Hepatocyte (in vitro differentiated cells): ENCODE results near the gene GDNF. TPM values are rescaled to one million over a fixed set of nuclear protein-coding genes. Genes with fewer than 3 reads are reported as not detected.
A peak's percentile ranks its signal among the peaks of the same experiment; 100 is the strongest.

Experiments used
- DNase-seq: peaks from one replicate; pipeline ENCODE4 v3.0.0-alpha.2; 2016; ENCODE audit warnings: low spot score
- H2AFZ ChIP-seq: fragments of 200-600 bp; sonication (generic); 2 replicates; pipeline ENCODE4 v1.6.0; 2016; ENCODE audit warnings: antibody characterized with exemption, mild to moderate bottlenecking
- H3K27ac ChIP-seq: fragments of 200-600 bp; sonication (generic); 2 replicates; pipeline ENCODE4 v1.5.1; 2016; ENCODE audit warnings: mild to moderate bottlenecking
- H3K27me3 ChIP-seq: fragments of 200-600 bp; sonication (generic); 2 replicates; pipeline ENCODE4 v1.6.1; 2016
- H3K36me3 ChIP-seq: fragments of 200-600 bp; sonication (generic); replicated peaks from 2 replicates; pipeline ENCODE4 v1.5.1; 2016; ENCODE audit warnings: low read depth; ENCODE audit not compliant: insufficient read depth
- H3K4me1 ChIP-seq: fragments of 200-600 bp; sonication (generic); 2 replicates; pipeline ENCODE4 v1.5.1; 2016; ENCODE audit warnings: mild to moderate bottlenecking, moderate library complexity; ENCODE audit not compliant: insufficient read depth
- H3K4me2 ChIP-seq: fragments of 200-600 bp; sonication (generic); 2 replicates; pipeline ENCODE4 v1.6.0; 2016
- H3K4me3 ChIP-seq: fragments of 200-600 bp; sonication (generic); 2 replicates; pipeline ENCODE4 v1.5.1; 2016; ENCODE audit warnings: mild to moderate bottlenecking
- H3K79me2 ChIP-seq: fragments of 200-600 bp; sonication (generic); 2 replicates; pipeline ENCODE4 v1.6.0; 2017; ENCODE audit warnings: mild to moderate bottlenecking
- H3K9me2 ChIP-seq: fragments of 200-600 bp; sonication (generic); replicated peaks from 2 replicates; pipeline ENCODE4 v1.6.0; 2017; ENCODE audit warnings: mild to moderate bottlenecking; ENCODE audit not compliant: insufficient read depth
- H3K9me3 ChIP-seq: fragments of 200-600 bp; sonication (generic); 2 replicates; pipeline ENCODE4 v1.5.1; 2016; ENCODE audit warnings: low read depth, mild to moderate bottlenecking
- H4K20me1 ChIP-seq: fragments of 200-600 bp; sonication (generic); 2 replicates; pipeline ENCODE4 v1.6.0; 2016; ENCODE audit warnings: mild to moderate bottlenecking; ENCODE audit not compliant: insufficient read depth, poor library complexity, severe bottlenecking
- CTCF ChIP-seq: fragments of 200-600 bp; sonication (generic); IDR thresholded peaks from 2 replicates; pipeline ENCODE4 v1.5.1; 2016; ENCODE audit warnings: antibody characterized with exemption, mild to moderate bottlenecking; ENCODE audit not compliant: poor library complexity
- EZH2 ChIP-seq: fragments of 200-600 bp; sonication (generic); IDR thresholded peaks from 2 replicates; pipeline ENCODE4 v1.6.1; 2016; ENCODE audit warnings: antibody characterized with exemption, mild to moderate bottlenecking, borderline replicate concordance
- EZH2phosphoT487 ChIP-seq: fragments of 200-600 bp; sonication (generic); IDR thresholded peaks from one replicate; pipeline ENCODE4 v1.6.1; 2018; ENCODE audit warnings: antibody characterized with exemption, mild to moderate bottlenecking, low read depth, moderate library complexity; ENCODE audit not compliant: unreplicated experiment, severe bottlenecking
- WGBS: methylation state at CpG from one replicate; pipeline ENCODE4 v1.1.6; 2016; ENCODE audit warnings: low lambda C conversion rate; ENCODE audit errors: missing lambda C conversion rate; 5-methylcytosine and 5-hydroxymethylcytosine counted together
- polyA plus RNA-seq: library from polyadenylated mRNA; unstranded; fragments of >200 nt; fragmentation: Nextera tagmentation; extraction: Ambion mirVana; gene quantifications from 2 replicates; pipeline ENCODE4 v1.2.1, GENCODE V29; 2016
- total RNA-seq: library from RNA; depleted of rRNA; stranded (reverse); fragments of >200 nt; gene quantifications from 2 replicates; pipeline ENCODE4 v1.2.3, GENCODE V29; 2014

GDNF gene
- total and polyA plus RNA-seq, 2 experiments from 2014 or later = 0.19 to 1.1 TPM

DNA sequence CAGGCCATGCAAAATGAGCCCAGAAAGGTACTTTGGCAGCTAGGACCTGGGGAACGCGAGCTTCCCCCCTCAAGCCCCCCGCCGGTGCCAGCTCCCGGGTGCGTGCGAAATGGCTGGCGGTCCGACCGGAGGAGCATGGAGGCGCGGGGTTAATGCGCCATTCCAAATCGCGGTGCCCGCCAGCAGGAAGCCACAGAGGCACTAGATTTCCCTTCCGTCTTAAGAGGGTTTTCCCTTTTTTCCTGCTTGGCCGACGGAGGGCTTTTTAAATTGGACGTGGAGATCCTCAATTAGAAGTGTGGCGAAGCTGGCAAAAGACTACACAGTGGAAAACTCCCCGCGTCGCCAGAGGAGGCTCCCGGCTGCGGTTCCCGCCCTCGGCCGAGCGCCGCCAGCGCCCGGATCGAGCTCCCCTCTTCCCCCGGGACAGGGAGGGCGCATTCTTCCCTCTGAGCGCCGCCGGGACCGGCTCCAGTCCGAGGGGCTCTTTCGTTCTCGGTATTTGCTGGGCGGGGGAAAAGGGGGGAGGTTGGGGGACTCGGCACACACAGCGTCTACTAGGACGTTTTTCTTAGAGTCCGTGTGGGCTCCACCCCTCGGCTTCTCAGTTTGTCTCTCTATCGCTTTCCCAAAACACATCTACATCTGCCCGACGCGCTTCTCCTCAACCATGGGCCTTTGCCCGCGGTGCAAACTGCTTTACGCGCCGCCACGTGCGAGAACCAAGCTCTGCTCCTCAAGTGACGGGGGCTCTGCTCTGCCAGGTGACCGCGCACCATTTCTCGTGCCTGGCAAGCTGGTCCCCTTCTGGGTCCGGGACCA is 3.0 kb downstream of the GDNF start:
- no peak overlapping the region for H3K27ac ChIP-seq
- no peaks in the 10 kb centered on the region for H3K36me3 ChIP-seq
- TF ChIP-seq EZH2phosphoT487 (no peak), CTCF (no peak), EZH2 (peak; percentile 78)
- H2AFZ ChIP-seq = peak overlapping the region; percentile 55
- H3K79me2 ChIP-seq = no peaks in the 10 kb centered on the region
- H3K9me3 ChIP-seq = no peaks in the 10 kb centered on the region
- no peaks in the 10 kb centered on the region for H4K20me1 ChIP-seq
- H3K4me2 ChIP-seq = peak overlapping the region; percentile 99
- H3K27me3 ChIP-seq = peaks cover 91% of the 10 kb centered on the region
- H3K9me2 ChIP-seq = no peaks in the 10 kb centered on the region
- H3K4me3 ChIP-seq = peak overlapping the region; percentile 29
- H3K4me1 ChIP-seq = peaks cover 15% of the 10 kb centered on the region
- WGBS = 2% methylated on average over 58 of the region's 65 CpGs
- DNase-seq = peak; percentile 38

- H2AFZ ChIP-seq = peak overlapping the region; percentile 55
- no peak overlapping the region for H3K27ac ChIP-seq
- H3K4me3 ChIP-seq = peak overlapping the region; percentile 29
- no peaks in the 10 kb centered on the region for H3K9me2 ChIP-seq
- H3K4me2 ChIP-seq = peak overlapping the region; percentile 99
- H3K4me1 ChIP-seq = peaks cover 15% of the 10 kb centered on the region
- H4K20me1 ChIP-seq = no peaks in the 10 kb centered on the region
- 17% methylated on average over 16 of the region's 16 CpGs for WGBS
- H3K9me3 ChIP-seq = no peaks in the 10 kb centered on the region
- no peak for DNase-seq
- H3K27me3 ChIP-seq = peaks cover 91% of the 10 kb centered on the region
- TF ChIP-seq CTCF = no peak
- TF ChIP-seq EZH2 = no peak
- TF ChIP-seq EZH2phosphoT487 = no peak
- H3K79me2 ChIP-seq = no peaks in the 10 kb centered on the region
- no peaks in the 10 kb centered on the region for H3K36me3 ChIP-seq
Observed at GRCh38 chr5:37836235-37836591, 3.6 kb downstream of the GDNF start.

- no peaks in the 10 kb centered on the region for H3K9me3 ChIP-seq
- no peaks in the 10 kb centered on the region for H4K20me1 ChIP-seq
- H3K79me2 ChIP-seq = no peaks in the 10 kb centered on the region
- H2AFZ ChIP-seq = no peak overlapping the region
- 79% methylated on average over 19 of the region's 19 CpGs for WGBS
- H3K4me2 ChIP-seq = peak overlapping the region; percentile 99
- peaks cover 15% of the 10 kb centered on the region for H3K4me1 ChIP-seq
- H3K27ac ChIP-seq = no peak overlapping the region
- H3K27me3 ChIP-seq = peaks cover 91% of the 10 kb centered on the region
- no peak for DNase-seq
- TF ChIP-seq EZH2phosphoT487 (no peak), EZH2 (no peak), CTCF (no peak)
- H3K4me3 ChIP-seq = no peak overlapping the region
- no peaks in the 10 kb centered on the region for H3K9me2 ChIP-seq
- H3K36me3 ChIP-seq = no peaks in the 10 kb centered on the region
Observed at GRCh38 chr5:37835380-37835973, 4.4 kb downstream of the GDNF start.
